Measurements from ENCODE around the gene TEX44. TPM values are rescaled to one million over a fixed set of nuclear protein-coding genes. Genes with fewer than 3 reads are reported as not detected.

The TEX44 gene
- total and polyA plus RNA-seq, 9 of the 15 experiments (the other 6 are each of a cell fraction or from before 2014, with no cell fraction given), result not detected

DNA sequence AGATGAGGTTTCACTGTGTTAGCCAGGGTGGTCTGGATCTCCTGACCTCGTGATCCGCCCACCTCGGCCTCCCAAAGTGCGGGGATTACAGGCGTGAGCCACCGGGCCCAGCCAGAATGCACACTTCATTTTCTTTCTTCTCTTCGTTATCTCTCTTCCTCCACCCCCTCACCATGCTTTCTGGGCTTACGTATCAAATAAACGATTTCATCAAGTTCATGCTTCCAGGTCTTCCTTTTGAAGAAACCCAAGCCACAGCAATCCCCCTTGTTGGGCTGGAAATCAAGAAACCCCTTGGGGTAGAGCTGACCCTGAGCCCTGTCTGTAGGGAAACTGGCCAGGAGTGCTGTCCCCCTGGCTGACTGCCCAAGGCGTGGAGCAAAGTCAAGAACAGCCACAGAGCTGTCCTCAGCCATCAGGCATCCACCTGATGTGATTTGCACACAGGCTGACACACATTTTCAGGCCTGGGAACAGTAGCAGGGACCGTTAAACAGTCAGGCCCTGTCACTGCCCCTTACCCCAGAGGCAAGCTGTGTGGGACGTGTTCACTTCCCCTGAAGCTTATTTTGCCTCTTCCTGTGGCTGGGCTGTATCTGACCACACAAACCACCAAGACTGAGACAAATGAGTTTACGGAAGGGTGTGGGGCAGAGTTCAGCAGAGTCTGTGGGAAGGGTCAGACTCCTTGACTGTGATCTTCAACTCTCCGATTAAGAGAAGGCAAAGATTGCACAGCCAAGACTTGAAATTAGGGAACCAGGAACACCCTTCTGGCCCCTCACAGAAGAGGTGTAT is 47.4 kb upstream of the TEX44 start:
- ChIA-PET CTCF (ENCODE audit: low intra/inter-chr PET ratio) (no interaction called here), POLR2A (interaction anchor here (0.6 to 0.8 kb wide), 2 partner anchors 12 to 164 kb away, joined by 3 read pairs; no protein-coding TSS in a partner anchor)
- BruUV-seq (replicated peaks), result no TSS peak
- peaks cover 0 to 11% of the 10 kb centered on the region in 2 experiments; a peak in 2 of 5 replicates for H3K27me3 ChIP-seq (ENCODE audit: control insufficient read depth in 2 of 2, insufficient read depth in 2 of 2, low read length in 2 of 2)
- peaks cover 4 to 5% of the 10 kb centered on the region in 2 experiments; a peak in 3 of 5 replicates for H3K4me1 ChIP-seq (replicated peaks in 1 of 2; ENCODE audit: control insufficient read depth in 2 of 2, insufficient read depth in 2 of 2, low read length in 2 of 2)
- no peak overlapping the region for H3K4me3 ChIP-seq
- peak overlapping the region; percentile 38; the same call in 1 of the 3 replicates for H3K27ac ChIP-seq (ENCODE audit: extremely low read depth, low read depth, low read length)
- H3K9me1 ChIP-seq (ENCODE audit: control insufficient read depth, insufficient read depth, low read length), result no peaks in the 10 kb centered on the region
- peak overlapping the region; percentile 12; the same call in 1 of the 2 replicates for H3K4me2 ChIP-seq (ENCODE audit: insufficient read depth, low read length)
- intact Hi-C loops (cut with micrococcal nuclease) (no loop called here), in situ Hi-C loops (cut with MboI) (no loop called here)
- FAIRE-seq, result peak; percentile 48
- H2AFZ ChIP-seq (ENCODE audit: low read depth, low read length), result peak overlapping the region; percentile 5; the same call in 1 of the 2 replicates
- H3K79me2 ChIP-seq (ENCODE audit: control insufficient read depth, insufficient read depth, low read length), result no peaks in the 10 kb centered on the region
- 0 out of 2 replicates have a peak, but pooled peaks cover 2% of the 10 kb centered on the region for H3K9me3 ChIP-seq (replicated peaks; ENCODE audit: control insufficient read depth, insufficient read depth, low read depth, low read length)
- H3K9ac ChIP-seq (ENCODE audit: insufficient read depth in 1 of 2, low read depth in 2 of 2, low read length in 2 of 2), result no peak overlapping the region
- WGBS (ENCODE audit: insufficient coverage, low coverage, missing lambda C conversion rate), result 8% methylated on average over 13 of the region's 14 CpGs
- no peaks in the 10 kb centered on the region for H4K20me1 ChIP-seq (replicated peaks; ENCODE audit: control insufficient read depth, insufficient read depth, low read length)
- peak; percentile 94 for ATAC-seq
- DNase-seq (ENCODE audit: extremely low read depth in 1 of 4, low spot score in 3 of 4), result peak in 2 of 4 experiments; percentile 16 to 45
- no peaks in the 10 kb centered on the region for H3K36me3 ChIP-seq (ENCODE audit: control insufficient read depth, insufficient read depth, low read length)
- TF ChIP-seq FOXM1 (IDR thresholded peaks at IDR 0.05; ENCODE audit: low read depth) (no peak), FOXM1 (CRISPR knock-in tag; IDR thresholded peaks at IDR 0.05; ENCODE audit: low read depth) (0 out of 2 replicates have a peak, but pooled peaks have one; percentile 42), CREM (IDR thresholded peaks at IDR 0.05; ENCODE audit: low read depth) (peak; percentile 58), ESRRA (IDR thresholded peaks at IDR 0.05; ENCODE audit: borderline replicate concordance, low read depth) (peak; percentile 95; the same call in 1 of the 2 replicates), MEIS2 (IDR thresholded peaks at IDR 0.05; ENCODE audit: partially characterized antibody) (peak; percentile 89), NCOR1 (IDR thresholded peaks at IDR 0.05) (peak; percentile 64), CBX1 (IDR thresholded peaks at IDR 0.05; ENCODE audit: low read depth) (0 out of 2 replicates have a peak, but pooled peaks have one; percentile 44), ARID1B (IDR thresholded peaks at IDR 0.05) (peak; percentile 59; the same call in 1 of the 2 replicates), HDAC8 (tag; IDR thresholded peaks at IDR 0.05) (no peak), LEF1 (IDR thresholded peaks at IDR 0.05) (peak; percentile 71; the same call in 1 of the 2 replicates), RCOR1 (IDR thresholded peaks at IDR 0.05; ENCODE audit: borderline replicate concordance in 1 of 2, low read depth in 2 of 2, low read length in 2 of 2) (peak; percentile 57 to 97; a peak in 3 of 4 replicates), NFXL1 (CRISPR knock-in tag; IDR thresholded peaks at IDR 0.05) (no peak), ZNF311 (CRISPR knock-in tag; IDR thresholded peaks at IDR 0.05) (no peak), HOXB6 (CRISPR knock-in tag; IDR thresholded peaks at IDR 0.05; ENCODE audit: borderline replicate concordance) (no peak), TBL1XR1 (IDR thresholded peaks at IDR 0.05; ENCODE audit: low read length in 2 of 2) (peak in 1 of 2 experiments; percentile 45; a peak in 1 of 4 replicates), JUND (IDR thresholded peaks at IDR 0.05; ENCODE audit: borderline replicate concordance, low read depth, low read length) (peak; percentile 58; the same call in 1 of the 2 replicates), JUND (tag; IDR thresholded peaks at IDR 0.05; ENCODE audit: borderline replicate concordance, low read depth, low read length) (0 out of 3 replicates have a peak, but pooled peaks have one; percentile 8)
- TF ChIP-seq, protein P1, sequence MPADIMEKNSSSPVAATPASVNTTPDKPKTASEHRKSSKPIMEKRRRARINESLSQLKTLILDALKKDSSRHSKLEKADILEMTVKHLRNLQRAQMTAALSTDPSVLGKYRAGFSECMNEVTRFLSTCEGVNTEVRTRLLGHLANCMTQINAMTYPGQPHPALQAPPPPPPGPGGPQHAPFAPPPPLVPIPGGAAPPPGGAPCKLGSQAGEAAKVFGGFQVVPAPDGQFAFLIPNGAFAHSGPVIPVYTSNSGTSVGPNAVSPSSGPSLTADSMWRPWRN (IDR thresholded peaks at IDR 0.05; ENCODE audit: low read depth), result peak; percentile 93
- TF ChIP-seq, protein P2, sequence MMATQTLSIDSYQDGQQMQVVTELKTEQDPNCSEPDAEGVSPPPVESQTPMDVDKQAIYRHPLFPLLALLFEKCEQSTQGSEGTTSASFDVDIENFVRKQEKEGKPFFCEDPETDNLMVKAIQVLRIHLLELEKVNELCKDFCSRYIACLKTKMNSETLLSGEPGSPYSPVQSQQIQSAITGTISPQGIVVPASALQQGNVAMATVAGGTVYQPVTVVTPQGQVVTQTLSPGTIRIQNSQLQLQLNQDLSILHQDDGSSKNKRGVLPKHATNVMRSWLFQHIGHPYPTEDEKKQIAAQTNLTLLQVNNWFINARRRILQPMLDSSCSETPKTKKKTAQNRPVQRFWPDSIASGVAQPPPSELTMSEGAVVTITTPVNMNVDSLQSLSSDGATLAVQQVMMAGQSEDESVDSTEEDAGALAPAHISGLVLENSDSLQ (IDR thresholded peaks at IDR 0.05), result peak; percentile 81
- TF ChIP-seq, protein P3, sequence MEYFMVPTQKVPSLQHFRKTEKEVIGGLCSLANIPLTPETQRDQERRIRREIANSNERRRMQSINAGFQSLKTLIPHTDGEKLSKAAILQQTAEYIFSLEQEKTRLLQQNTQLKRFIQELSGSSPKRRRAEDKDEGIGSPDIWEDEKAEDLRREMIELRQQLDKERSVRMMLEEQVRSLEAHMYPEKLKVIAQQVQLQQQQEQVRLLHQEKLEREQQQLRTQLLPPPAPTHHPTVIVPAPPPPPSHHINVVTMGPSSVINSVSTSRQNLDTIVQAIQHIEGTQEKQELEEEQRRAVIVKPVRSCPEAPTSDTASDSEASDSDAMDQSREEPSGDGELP (CRISPR knock-in tag; IDR thresholded peaks at IDR 0.05; ENCODE audit: borderline replicate concordance), result peak; percentile 53; the same call in 1 of the 2 replicates
